NCI-H1048 (cell line): ENCODE measurements around the gene TMEM35B.
"Not testable (repeated sequence)": the region's sequence is repeated elsewhere in the genome, so short reads cannot be mapped to it uniquely, and the experiment has no call there.

Experiments used
- DNase-seq: peaks from one replicate; lab custom pipeline; 2025; lab: John Stamatoyannopoulos, UW

TMEM35B gene

DNA sequence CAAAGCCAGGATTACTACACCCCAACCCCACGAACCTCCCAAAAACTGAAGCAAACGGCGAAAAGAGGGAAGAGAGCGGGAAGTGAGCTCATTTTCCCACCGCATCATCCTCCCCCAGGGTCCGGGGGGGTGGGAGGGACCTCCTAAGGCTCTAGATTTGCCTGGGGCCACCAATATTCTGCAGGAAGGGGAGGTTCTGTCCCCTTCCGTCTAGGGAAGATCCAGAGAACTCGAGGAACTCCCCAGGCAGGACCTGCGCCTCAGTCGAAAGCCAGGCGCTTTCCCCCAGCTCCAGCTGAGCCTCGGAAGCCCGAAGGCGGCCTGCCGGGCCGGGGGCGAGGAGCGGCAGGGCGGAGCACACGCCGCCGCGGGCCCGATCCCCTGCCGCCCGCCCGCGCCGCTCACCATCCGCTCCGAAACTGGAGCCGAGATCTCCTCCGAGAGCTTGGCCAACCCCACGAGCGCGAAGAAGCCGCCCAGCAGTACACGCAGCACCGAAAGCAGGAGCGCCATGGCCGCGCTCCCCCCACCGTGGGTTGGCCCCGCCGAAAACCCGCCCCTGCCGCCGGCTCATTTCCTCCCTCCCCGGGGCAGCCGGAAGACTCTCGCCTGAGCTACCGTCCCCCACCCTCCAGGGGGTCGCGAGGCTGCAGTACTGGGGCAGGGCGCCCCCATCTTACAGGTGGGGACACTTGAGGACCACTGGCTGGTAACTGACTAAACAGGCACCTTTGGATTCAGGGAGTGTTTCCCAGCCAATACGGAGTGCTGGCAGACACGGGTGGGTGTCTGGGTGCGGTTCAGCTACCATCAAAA lies at the start of gene TMEM35B:
Gene TMEM35B (minus strand): TSS at position 555 of the 816 bp plus-strand sequence. CDS start 42 bp downstream, at position 513.
- no peak for DNase-seq

DNA sequence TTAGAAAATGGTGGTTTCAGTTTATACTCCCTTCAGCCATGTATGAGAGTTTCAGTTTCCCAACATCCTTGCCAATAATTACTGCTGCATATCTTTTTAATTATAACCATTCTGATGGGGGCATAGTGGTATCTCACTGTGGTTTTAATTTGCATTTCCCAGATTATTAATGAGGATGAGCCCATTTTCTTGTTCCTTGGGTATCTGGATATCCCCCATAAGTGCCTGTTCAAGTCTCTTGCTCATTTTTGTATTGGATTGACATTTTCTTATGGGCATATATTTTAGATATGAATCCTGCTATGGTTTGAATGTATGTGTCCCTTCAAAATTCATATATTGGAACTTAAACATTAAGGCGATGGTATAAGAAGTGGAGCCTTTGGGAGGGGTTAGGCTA lies 48.2 kb upstream of the TMEM35B start:
- no peak for DNase-seq

DNA sequence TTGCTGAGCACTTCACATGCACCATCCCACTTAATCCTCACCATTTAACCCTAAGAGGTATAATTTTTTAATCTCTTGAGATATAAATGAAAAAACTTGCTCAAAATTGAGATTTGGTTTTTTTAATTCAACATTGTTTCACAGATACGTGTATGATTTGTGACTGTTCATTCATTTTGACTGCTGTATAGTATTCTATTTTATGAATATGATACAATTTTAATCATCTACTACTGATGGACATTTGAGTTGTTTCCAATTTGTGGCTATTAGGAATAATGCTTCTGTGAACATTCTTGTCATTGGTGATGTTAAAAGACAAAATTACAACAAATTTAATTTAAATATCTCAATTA lies 47.2 kb upstream of the TMEM35B start:
- DNase-seq = no peak

DNA sequence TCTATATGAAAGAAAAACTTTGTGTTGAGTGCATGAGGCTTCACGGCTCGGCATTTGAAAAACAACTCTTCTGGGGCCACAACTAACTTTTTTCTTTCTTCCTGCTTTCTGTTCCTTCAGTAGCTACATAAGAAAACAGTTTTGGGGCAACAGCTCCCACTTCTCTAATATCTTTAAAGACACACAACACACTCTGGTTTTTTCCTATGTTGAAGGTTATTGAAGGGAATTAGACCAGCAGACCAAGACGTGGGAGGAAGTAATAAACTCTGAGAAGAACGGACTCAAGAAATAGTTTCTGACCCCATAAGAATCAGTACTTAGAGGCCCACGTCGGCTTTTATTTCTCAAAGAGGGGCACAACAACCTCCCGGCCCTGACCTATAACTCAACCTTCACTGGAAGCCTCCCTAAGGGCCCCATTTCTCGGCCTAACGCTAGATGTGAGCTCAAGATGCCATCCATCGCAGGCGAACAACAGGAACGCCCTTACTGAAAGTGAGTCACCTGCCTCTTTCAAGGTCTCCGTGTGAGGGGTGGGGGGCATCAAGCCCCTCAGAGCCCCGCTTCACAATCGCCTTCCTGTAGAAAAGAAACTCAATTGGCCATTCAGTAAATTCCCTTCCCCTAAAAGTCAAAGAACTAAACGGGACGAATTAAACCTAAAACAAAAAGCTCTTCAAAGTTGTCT lies 45.8 kb upstream of the TMEM35B start:
- no peak for DNase-seq

DNA sequence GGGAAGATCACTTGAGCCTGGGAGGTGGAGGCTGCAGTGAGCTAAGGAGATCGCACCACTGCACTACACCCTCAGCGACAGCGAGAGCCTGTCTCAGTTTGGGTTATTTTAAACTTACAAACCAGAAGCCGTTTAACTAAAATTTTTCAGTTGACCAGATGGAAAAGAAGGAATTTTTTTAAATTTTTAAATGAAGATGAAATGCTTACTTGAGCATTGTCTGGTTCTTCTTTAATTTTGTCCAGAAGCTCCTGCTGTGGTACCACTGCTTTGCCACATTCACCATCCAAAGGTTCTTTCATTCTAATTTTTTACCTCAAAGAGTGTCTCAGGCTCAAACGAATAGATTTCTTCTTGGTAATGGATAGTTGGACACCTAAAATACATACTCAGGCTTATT lies 45.2 kb upstream of the TMEM35B start:
- no peak for DNase-seq

DNA sequence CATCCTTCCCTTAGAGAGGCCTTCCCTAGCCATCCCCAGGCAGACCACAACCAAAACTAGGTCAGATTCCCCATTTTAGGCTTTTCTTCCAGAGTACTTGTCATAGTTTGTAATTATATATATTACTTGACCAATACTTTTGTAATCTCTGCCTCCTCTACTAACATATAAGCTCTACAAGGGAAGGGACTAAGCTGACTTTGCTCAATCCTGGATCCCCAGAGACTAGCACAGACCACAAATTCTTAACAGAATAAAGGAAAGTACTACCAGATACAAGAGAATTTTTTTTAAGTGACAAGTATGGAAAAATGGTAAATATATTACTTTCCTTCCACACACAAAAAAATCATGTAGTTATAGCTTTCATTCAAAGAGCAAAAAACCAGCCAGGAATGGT lies 44.6 kb upstream of the TMEM35B start:
- DNase-seq = no peak

DNA sequence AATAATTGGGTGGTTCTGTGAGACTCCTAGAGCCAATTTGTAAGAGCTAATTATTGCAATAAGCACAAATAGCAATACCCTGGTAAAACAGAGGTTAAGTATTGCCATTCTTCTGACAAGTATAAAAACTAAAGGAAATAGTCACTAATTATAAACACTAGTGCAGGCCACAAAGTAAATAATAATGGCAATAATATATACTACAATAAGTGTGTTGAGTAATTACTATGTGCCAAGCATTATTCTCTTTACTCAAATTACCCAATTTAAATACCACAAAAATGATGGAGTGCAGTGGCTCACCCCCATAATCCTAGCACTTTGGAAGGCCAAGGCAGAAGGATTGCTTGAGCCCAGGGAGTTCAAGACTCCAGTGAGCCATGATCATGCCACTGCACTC lies 31.3 kb upstream of the TMEM35B start:
- DNase-seq = no peak

DNA sequence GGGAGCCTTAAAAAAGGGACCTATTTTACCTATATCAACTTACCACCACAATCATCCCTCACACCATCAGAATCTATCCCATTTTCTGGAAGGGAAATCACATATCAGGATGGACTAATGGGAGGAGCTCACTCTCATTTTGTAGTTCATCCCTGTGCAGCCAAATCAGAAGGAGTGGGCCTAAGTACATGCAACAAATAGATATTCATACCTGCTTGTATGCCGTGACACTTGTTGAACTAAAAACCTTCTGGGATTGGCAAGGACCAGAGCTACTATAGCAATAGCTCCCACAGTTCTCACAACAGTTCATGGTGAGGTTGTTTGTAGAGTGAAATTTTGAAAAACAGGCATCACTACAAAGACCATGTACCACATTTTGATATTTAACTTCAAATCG lies 29.3 kb upstream of the TMEM35B start:
- no peak for DNase-seq

DNA sequence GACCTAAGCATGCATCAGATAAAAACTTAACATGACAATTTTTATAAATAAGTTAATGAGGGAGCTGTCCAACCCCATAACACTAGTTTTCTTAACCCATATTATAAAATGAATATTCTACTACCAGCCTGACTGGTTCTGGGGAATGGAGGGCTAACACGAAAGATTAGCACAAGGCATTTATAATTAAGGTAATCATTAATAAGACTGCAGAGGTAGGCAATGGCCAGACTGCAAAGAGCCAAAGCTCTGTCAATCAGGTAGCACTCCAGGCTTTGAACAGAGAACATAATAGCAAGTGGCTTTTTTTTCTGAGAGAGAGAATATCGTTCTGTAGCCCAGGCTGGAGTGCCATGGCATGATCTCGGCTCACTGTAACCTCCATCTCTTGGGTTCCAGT lies 20.6 kb upstream of the TMEM35B start:
- no peak for DNase-seq

DNA sequence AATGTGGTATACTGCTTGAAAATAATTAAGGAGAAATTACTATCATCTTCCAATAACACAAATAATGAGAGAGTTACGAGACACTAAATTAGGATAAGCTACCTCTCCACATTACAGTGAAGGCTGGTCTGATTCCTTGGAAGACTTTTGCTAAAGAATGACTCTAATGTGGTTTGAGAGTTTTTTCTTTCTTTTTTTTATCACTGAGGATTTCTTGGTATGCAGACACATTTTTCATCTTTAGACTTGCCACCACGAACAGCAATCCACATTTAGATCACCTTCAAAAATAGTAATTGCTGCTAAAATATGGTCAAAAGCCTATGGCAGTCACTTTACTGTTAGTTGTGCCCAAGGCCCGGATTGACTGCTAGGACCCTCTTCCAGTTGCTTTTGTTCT lies 16.6 kb upstream of the TMEM35B start:
- DNase-seq = no peak

DNA sequence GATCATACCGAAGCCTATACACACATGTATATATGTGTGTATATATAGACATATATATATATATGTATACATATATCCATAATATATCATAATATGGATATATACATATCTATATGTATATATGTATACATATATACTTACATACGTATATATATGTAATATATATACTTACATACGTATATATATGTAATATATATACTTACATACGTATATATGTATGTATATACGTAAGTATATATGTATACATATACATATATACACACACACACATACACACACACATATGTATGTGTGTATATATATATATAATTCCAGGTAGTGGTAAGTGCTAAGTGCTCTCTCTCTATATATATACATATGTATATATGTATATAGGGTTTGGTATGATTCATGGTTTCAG lies 9.7 kb upstream of the TMEM35B start:
- no peak for DNase-seq

DNA sequence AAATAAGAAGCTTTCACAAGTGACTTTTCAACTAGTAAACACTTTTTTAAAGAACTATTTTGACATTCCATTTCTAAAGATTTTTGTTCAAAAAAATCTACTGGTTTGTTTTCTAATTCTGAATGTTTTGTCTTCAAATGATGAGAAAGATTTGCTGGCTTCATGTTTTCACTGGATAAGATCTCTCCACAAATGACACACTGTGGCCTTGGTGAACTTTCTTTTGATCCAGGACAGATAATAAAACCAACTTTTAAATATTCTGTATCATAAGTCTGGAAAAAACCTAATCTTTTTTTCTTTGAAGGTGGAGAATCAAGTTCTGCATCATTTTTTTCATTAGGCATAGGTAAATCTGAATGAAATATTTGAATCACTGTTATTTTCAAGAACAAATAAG lies 3.4 kb upstream of the TMEM35B start:
- DNase-seq = no peak

DNA sequence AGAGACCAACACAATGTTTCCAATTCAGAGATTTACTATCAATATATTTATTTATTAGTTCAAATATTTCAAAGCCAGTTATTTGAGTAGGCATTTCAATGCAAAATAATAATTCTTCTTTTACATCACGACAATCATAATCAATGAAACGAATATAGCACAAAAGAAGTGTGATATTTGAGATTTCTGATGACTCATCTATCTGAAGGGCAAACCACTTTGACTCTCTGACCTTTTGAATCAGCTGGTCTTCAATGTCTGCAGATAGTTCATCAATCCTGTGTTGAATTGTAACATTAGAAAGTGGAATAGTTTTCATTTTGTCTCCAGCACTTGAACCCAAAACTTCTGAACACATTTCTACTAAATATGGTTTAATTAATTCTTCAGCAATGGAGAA lies 3.0 kb upstream of the TMEM35B start:
- DNase-seq = no peak

DNA sequence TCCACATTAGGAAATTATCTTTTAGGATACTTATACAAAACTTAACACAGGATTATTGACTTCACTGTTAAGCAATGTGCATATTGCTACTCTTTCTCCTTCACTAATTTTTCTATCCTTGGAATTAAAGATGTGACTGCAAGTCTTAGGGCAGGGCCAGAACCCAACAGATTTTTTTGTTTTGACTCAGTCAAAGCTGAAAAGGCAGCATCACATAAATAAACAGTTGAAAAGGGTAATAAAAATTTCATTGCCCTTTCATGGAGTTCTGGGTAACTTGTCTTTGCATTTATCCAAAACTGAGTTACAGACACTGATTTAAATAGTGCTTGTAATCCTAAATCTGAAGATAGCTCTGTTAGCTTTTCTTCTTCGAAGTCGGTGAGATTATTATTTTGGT lies 1.9 kb upstream of the TMEM35B start:
- no peak for DNase-seq

DNA sequence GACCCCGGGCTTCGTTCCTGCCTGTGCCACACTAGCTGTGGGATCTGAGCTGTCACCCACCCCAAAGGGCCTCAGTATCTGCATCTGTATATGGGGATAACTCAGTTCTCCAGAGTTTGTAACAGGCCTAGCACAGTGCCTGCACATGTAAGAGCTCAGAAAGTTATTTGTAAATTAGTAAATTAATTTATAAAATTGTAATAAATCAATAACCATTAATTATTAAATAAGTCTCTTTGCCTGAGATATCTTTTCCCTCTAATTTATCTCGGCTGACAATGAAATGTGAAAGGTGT lies 410 bp upstream of the TMEM35B start:
- not testable (repeated sequence) for DNase-seq

DNA sequence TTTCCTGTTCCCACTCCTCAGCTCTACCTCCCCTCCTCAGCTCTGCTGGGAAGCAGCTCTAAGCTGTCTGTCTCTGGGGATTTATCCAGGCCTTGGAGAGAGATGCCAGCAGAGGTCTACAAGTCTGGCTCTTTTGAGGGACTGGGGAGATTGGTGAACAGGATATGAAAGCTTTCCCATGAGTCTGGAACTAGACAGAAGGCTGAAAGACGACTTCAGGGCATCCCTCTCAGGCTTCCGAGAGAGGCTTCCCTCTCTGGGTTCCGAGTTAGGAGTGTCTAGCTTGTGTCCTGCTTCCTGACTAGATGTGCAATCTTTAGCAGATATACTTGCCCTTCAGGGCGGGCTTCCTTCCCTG lies 733 bp downstream of the TMEM35B start:
- DNase-seq = no peak

DNA sequence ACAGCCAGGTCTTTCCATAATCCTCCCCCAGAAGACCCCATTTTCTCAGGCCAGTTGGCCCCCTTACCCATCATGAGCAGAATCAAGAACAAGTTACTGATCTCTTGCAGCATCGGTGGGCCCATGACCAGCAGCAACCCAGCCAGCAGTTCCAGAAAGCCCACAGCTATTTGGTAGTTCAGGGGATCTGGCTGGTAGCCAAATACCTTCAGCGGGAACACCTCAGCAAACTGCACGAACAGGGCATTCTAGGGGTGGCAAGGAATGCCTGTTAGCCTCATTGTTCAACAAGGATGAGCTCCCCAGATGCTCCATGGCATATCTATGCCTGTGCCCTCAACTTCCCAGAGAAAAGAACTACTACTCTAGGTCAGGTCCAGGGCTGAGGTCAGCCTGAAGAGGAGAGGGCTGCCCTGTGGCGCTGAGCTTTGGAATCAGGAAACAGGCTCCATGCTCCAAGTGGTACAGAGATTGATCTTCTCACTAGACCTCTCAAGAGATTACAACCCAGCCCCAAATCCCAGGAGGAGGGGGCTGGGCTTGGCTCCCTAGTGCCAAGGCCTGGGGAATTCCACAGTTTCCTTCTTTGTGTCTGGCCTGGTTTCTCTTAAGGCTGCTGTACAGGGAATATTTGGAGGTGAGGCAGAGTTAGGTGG lies 1.3 kb downstream of the TMEM35B start:
- no peak for DNase-seq

DNA sequence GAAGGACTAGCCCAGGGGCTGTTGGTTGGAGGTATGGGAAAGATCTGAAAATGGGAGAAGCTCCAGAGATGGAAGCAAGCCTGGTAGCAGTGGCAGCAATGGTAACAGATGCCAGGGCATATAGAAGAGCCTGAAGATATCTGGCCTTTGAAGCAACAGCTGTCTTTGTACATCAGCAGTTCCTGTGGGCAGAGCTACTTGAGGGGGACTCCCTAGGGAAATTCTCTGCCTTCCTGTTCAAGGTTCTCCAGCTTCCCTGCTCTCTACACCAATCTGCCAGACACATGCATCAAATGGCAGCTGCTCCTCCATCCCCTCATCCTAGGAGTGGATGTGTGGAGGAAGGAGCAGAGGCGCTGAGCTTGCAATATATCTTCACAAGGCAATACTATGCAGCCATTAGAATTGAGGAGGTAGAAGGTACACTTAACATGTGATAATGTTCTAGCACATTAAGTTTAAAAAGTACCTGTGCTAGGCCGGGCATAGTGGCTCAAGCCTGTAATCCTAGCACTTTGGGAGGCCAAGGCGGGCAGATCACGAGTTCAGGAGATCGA lies 2.2 kb downstream of the TMEM35B start:
- no peak for DNase-seq

DNA sequence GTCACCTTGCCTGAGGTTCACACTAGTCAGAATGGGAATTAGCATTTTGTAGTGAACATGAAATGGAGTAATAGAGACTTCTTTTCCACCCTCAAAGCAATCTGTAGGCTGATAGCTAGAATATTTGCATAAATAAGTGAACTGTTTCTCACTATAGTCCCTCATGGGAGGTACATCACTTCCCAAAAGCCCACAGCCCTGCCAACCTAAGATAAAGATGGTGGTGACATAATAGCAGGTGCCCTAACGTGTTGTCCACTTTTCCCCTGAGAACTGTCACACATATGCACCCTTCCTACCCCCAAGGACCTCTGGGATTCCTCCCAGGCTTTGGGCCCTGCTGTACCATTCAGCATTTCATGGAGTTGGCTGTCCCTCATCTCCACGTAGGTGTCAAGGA lies 4.4 kb downstream of the TMEM35B start:
- no peak for DNase-seq

DNA sequence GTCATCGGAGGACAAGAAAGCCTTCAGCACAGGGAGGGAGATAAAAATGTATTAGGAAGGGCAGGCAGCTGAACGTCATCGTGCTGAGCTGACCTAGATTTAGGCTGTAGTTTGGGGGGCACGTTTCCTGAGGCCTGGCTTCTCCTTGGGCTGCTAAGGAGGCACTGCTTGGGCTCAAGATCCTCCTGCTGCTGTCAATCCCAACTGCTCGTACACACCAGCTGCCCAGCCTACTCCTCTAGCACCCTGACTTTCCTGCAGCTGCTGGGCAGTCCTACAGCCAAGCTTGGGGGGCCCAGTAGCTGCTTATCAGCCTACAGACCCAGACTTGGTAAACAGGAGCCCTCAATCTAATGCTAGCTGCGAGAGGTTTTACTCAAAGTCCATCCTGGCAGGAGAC lies 6.2 kb downstream of the TMEM35B start:
- no peak for DNase-seq

DNA sequence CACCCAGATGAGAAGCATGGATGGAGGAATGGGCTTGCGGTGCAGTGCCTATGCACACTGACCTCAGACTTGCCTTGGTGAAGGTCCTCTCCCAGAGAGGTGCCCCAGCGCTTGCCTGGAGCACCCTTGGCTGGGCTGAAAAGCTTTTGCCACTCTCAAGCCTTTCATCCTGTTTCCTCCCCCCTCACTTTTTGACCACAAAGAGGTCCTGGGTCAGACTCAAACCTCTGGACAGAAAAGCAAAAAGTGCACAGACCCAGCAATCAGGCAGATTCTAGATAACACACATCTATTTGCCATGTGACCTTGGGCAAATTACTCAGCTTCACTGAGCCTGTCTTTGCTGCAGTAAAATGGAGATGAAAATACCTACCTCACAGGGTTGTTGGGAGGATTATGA lies 7.3 kb downstream of the TMEM35B start:
- DNase-seq = no peak

DNA sequence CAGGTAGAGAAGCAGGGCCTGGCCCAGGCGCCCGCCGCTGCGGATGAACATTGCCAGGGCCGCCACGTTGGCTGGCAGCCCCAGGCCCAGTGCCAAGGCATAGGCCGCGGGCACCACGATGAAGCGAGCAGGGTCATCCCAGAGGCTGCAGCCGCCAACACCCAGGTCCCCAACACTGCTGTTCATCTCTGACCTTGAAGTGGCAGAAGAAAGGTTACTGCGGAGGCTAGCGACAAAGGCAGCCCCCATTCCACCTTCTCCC lies 8.0 kb downstream of the TMEM35B start:
- DNase-seq = no peak

DNA sequence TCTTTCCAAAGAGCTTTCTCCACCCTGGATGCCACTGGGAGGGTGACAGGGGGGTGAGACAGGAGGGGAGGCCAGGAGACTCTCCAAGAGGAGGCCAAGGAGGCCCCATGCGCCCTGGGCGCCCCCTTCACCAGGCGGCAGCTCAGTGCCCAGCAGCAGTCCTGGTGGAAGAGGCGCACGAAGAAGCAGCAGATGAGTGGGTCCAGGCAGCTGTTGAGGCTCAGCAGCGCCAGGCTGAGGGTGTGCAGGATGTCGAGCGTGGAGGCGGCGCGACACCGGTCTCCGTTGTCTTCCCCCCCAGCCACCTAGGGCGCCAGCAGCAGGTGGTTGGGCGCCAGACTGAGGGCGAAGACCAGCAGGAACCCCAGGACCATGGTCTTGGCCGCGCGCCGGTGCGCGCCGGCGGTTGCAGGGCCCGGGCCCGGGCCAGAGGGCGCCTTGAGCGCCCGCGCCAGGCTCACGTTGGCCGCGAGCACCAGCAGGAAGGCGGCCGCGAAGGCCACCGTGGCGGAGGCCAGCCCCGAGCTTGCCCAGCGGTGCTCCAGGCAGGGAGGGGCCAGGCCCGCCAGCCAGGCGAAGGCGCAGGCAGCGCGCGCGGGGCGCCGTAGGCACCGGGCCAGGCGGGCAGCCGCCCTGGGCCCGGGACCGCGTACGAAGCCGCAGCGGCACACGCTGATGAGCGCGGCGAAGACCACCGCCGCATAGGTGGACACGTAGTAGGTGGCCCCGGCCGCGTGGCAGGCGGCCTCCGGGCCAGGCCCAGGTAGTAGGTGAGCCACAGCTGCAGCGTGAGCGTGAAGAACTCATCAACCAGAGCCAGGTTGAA lies 8.6 kb downstream of the TMEM35B start:
- DNase-seq = no peak
